Left colon (tissue), 2 donors: ENCODE data around the gene UBA1. TPM values are rescaled to one million over a fixed set of nuclear protein-coding genes. Genes with fewer than 3 reads are reported as not detected.

Experiments
- ATAC-seq: fragments of 200-7000 bp; cut with Tn5 transposase; one replicate; pipeline ENCODE4 v1.9.1; 2020; ENCODE audit warnings: mild to moderate bottlenecking, moderate library complexity
- DNase-seq, 2 donors: peaks; one replicate each; pipeline ENCODE4 v3.0.0-alpha.2; 2020
- intact Hi-C, 2 donors: fragments of 100-400 bp; cut with DNase I in 1 of 2; cut with micrococcal nuclease in 1 of 2; formaldehyde crosslinking; loops; one replicate each; pipeline versions ENCODE4 v1.11.2 to v1.14.0; 2022; cut with DNase I, micrococcal nuclease
- total RNA-seq, 2 donors: library from RNA; stranded (reverse); fragmentation: NEBNext Ultra II Directional; extraction: Animal tissue kit (Norgen Biotek cat#: 25700); gene quantifications; one replicate each; pipeline ENCODE4 v1.2.1, GENCODE V29; 2021
- donor health status: DM: no; HTN: no; CAD: no.
- donor health status: DM: yes; HTN: yes; CAD: no.

UBA1 gene
- total RNA-seq, 2 donors from 2014 or later = 217 to 220 TPM

DNA sequence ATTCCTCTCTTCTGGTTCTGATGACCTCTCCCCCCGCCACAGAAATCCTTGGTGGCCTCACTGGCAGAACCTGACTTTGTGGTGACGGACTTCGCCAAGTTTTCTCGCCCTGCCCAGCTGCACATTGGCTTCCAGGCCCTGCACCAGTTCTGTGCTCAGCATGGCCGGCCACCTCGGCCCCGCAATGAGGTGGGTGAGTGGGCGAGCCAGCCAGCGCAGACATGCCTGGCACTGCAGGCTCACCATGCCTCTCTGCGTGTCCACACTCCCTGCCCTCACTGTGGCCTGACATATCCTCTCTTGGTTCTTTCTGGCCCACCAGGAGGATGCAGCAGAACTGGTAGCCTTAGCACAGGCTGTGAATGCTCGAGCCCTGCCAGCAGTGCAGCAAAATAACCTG lies 8.7 kb downstream of the UBA1 start:
- intact Hi-C loops = no loop called here
- ATAC-seq = no peak
- DNase-seq = no peak

DNA sequence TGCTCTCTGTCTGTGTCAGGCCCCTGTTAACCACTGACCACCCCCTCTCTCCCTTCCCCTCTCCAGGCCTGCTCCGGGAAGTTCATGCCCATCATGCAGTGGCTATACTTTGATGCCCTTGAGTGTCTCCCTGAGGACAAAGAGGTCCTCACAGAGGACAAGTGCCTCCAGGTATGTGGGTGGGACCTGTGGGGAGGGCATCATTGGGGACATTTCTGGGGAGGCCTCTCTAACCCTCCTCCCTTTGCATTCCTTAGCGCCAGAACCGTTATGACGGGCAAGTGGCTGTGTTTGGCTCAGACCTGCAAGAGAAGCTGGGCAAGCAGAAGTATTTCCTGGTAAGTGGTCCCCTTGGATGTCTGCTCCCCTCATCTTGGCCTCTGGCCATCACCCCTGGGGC lies 9.2 kb downstream of the UBA1 start:
- no peak for ATAC-seq
- intact Hi-C loops = no loop called here
- DNase-seq = no peak

GRCh38 chrX:47204970-47205369 lies 11.3 kb downstream of the UBA1 start:
- DNase-seq (no peak), ATAC-seq (no peak)
- intact Hi-C loops = no loop called here

DNA sequence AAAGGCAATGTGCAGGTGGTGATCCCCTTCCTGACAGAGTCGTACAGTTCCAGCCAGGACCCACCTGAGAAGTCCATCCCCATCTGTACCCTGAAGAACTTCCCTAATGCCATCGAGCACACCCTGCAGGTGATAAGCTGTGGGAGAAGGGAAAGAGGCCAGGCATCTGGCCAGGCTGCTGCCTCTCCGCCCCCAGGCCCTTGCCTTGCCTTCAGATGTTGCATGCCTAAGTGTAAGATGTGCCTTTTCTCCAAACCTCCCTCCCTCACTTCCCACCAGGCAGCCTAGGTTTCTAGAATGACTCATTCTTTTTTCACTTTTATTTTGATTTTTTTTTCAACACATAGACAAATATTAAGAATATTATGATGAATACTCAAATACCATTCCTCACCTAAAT lies 12.7 kb downstream of the UBA1 start:
- intact Hi-C loops = no loop called here
- ATAC-seq (no peak), DNase-seq (no peak)

- ATAC-seq (no peak), DNase-seq (no peak)
- intact Hi-C loops = no loop called here
Measured at GRCh38 chrX:47208108-47208507, 14.5 kb downstream of the UBA1 start.

DNA sequence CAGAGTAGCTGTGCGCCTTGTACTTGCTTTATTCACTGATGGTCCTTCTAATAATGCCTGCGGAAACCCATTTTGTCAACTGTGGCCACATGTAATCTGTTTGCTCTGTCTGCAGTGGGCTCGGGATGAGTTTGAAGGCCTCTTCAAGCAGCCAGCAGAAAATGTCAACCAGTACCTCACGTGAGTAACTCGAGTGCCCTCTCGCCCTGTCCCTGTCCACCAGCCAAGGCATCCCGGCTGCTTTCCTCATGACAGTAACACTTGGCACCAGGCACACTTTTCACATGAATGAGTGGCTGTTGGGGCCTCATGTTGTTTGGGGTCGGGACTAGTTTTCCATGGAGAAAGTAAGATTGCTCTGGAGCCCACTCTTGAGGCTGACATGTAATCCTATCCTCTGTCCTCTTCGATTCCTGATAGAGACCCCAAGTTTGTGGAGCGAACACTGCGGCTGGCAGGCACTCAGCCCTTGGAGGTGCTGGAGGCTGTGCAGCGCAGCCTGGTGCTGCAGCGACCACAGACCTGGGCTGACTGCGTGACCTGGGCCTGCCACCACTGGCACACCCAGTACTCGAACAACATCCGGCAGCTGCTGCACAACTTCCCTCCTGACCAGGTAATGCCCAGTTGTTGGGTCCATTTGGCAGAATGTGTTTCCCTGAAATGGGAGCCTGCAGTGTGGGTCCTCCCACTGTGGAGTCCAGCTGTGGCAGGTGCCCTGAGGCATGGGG lies 16.0 kb downstream of the UBA1 start:
- intact Hi-C loops = no loop called here
- DNase-seq = no peak

GRCh38 chrX:47210661-47211425 lies 17.2 kb downstream of the UBA1 start:
- ATAC-seq = no peak
- intact Hi-C loops = no loop called here
- DNase-seq = peak in 1 of 2 donors; percentile 5

More for the DNA sequence above, 16.0 kb downstream of the UBA1 start:
- ATAC-seq = no peak

- intact Hi-C loops = no loop called here
- DNase-seq (peak in 1 of 2 donors; percentile 10), ATAC-seq (no peak)
Measured at GRCh38 chrX:47212381-47213293, 19.0 kb downstream of the UBA1 start.

DNA sequence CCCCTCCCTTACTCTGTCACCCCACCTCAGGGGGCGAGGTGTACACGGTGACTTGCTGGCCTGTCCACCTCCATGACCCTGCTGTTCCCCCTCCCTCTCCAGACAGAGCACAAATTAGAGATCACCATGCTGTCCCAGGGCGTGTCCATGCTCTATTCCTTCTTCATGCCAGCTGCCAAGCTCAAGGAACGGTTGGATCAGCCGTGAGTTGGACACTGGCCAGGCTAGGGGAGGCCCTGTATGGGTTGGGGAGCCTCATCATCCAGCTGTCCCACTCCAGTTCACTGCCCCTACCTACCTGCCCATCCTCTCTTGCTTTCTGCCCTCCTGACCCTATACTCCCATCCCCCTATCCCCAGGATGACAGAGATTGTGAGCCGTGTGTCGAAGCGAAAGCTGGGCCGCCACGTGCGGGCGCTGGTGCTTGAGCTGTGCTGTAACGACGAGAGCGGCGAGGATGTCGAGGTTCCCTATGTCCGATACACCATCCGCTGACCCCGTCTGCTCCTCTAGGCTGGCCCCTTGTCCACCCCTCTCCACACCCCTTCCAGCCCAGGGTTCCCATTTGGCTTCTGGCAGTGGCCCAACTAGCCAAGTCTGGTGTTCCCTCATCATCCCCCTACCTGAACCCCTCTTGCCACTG lies 20.9 kb downstream of the UBA1 start:
- DNase-seq (peak in 1 of 2 donors; percentile 23), ATAC-seq (no peak)

GRCh38 chrX:47215291-47215900 lies 21.8 kb downstream of the UBA1 start:
- intact Hi-C loops = no loop called here
- ATAC-seq = no peak
- peak in 1 of 2 donors; percentile 21 for DNase-seq

More for the DNA sequence above, 20.9 kb downstream of the UBA1 start:
- intact Hi-C loops = no loop called here

GRCh38 chrX:47216393-47216925 lies 22.8 kb downstream of the UBA1 start:
- DNase-seq (peak in 1 of 2 donors; percentile 20), ATAC-seq (no peak)
- intact Hi-C loops = no loop called here

GRCh38 chrX:47217121-47217851 lies 23.7 kb downstream of the UBA1 start:
- intact Hi-C loops = no loop called here
- DNase-seq = peak in 1 of 2 donors; percentile 58
- peak; percentile 21 for ATAC-seq

- peak; percentile 98 to 99 for DNase-seq
- intact Hi-C loops = no loop called here
- peak; percentile 81 for ATAC-seq
Measured at GRCh38 chrX:47217852-47218279, 24.2 kb downstream of the UBA1 start.

DNA sequence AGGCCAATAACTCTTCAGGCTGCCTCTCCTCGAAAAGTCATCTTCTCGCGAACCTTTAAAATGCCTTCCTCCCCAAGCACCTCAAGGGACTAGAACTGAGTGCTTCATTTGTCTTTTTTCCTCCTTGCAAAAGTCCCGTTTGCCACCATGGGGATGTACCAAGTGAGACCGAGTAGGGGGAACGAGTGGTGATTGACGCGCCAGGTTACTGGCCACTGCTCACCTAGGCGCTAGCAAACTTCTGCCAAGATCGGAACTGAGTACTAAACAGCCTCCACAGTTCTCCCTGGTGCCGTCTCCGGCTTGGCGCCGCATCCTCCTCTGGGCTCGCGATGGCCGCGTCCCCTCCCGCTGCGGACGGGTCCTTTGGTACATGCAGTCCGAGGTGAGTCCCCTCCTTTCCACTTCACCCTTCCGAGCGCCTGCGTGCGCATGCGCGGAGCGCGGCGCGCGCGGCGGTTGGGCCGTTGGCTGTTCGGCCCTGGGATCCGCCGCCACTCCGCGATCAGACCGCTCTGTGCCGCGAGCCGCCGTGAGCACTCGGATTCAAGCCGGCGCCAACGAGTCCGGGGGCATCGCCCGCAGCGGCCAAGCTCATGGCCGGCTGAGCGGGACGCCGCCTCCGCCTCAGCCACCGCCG lies 24.8 kb downstream of the UBA1 start, which contains the start of gene CDK16:
Gene CDK16, plus strand, starts transcription at position 402 of the 640 bp plus-strand sequence. CDS start 4,877 bp downstream, outside the sequence.
- ATAC-seq = peak; percentile 66
- DNase-seq = peak; percentile 72 to 82
- intact Hi-C loops = no loop called here

GRCh38 chrX:47218920-47219815 lies 25.5 kb downstream of the UBA1 start:
- ATAC-seq = peak; percentile 6
- intact Hi-C loops = no loop called here
- peak; percentile 57 to 75 for DNase-seq

- intact Hi-C loops = no loop called here
- ATAC-seq = no peak
- DNase-seq = peak in 1 of 2 donors; percentile 21
Measured at GRCh38 chrX:47221756-47222155, 28.1 kb downstream of the UBA1 start.
